Measurements from ENCODE around the gene MAP1A.

The MAP1A gene

DNA sequence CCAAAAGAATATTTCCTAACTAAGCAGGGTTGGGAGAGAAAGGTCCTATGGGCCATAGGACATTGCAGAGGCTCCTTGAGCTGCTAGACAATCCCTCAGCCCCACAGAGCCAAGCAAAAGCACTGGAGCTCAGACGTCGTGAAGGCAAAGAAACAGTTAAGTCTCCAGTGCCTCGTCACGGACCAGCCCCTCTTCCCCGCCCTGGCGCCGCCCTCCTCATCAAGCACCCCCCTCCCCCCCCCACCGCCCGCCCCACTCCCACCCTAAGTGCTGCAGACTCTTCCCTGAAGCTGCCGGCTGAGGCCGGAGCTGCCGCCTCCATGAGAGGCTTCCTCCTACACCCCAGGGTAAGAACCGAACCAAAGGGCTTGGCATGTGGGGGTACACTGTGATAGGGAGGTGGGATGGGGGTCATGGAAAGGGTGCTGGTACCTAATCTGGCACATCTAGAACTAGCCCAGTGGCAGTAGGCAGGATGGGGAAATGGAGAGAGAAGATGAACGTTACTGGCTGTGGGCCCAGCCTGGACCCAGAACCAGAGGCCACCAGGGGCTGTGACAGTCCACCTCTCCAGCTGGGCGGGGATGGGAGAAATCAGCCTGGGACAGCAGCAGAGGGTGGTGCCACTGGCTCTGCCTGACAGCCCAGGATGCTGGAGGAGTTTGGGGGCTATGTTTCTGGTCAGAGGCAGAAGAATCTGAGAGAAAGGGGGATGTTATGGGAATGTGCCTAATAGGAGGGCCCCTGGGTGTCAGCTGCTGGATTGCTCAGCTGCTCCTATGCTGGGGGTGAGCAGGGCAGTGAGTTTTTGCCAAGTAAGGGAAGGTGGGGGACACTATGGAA lies at the start of gene MAP1A:
MAP1A (plus strand) TSS at position 255 of the 843 bp plus-strand sequence. CDS start 3,866 bp downstream, outside the sequence.
- peak within 1 kb of the TSS; percentile 82 to 94 (median 90) for H3K27ac Mint-ChIP-seq
- H3K4me3 Mint-ChIP-seq = peak within 1 kb of the TSS; percentile 91 to 98 (median 95)
- no peaks in the 10 kb centered on the region for H3K27me3 Mint-ChIP-seq (ENCODE audit: low read depth)
- H3K9me3 Mint-ChIP-seq = peaks cover 11% of the 10 kb centered on the region
- peaks cover 56% of the 10 kb centered on the region for H3K4me1 Mint-ChIP-seq
- H3K36me3 Mint-ChIP-seq (ENCODE audit: low read depth) = peaks cover 30% of the 10 kb centered on the region
- TF ChIP-seq, protein P1, sequence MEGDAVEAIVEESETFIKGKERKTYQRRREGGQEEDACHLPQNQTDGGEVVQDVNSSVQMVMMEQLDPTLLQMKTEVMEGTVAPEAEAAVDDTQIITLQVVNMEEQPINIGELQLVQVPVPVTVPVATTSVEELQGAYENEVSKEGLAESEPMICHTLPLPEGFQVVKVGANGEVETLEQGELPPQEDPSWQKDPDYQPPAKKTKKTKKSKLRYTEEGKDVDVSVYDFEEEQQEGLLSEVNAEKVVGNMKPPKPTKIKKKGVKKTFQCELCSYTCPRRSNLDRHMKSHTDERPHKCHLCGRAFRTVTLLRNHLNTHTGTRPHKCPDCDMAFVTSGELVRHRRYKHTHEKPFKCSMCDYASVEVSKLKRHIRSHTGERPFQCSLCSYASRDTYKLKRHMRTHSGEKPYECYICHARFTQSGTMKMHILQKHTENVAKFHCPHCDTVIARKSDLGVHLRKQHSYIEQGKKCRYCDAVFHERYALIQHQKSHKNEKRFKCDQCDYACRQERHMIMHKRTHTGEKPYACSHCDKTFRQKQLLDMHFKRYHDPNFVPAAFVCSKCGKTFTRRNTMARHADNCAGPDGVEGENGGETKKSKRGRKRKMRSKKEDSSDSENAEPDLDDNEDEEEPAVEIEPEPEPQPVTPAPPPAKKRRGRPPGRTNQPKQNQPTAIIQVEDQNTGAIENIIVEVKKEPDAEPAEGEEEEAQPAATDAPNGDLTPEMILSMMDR (IDR thresholded peaks at IDR 0.05; ENCODE audit: unreplicated experiment in 3 of 3) = no peak

DNA sequence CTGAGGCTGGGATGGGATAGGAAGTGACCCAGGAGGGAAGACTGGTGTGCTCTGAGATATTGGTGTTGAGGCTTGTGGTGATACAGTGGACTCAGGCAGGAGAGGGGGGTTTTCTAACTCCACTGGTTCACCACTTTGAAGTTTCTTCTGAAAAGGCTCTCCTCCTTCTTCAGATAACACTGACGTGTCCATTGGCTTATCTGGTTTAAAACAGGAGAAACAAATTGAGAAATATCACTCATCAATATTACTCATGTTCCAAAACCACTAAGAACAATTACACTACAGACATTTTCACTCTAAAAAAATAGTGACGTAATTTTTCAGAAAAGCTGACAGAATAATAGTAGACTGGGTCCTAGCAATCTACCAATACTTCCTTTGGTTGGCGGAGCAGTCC lies 47.5 kb upstream of the MAP1A start:
- Mint-ChIP-seq H3K9me3 (no peaks in the 10 kb centered on the region), H3K27me3 (ENCODE audit: low read depth) (no peaks in the 10 kb centered on the region)

DNA sequence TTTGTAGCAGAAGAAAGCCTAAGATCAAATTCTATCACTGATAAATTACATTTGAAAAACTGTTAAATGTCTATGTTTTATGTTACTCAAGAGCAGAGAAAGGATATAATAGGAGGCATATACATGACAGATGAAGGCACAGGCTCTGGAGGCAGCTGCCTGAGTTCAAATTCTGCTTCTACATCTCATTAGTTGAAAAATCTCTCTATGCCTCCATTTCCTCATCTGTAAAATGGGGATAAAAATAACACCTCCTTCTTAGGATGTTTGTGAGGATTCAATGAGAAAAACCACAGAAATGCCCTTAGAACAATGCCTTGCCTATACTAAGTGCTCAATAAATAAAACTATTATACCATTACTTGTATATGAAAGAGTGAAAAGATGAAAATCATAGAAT lies 45.4 kb upstream of the MAP1A start:
- TF ChIP-seq, protein P1 (IDR thresholded peaks at IDR 0.05; ENCODE audit: unreplicated experiment in 3 of 3) = no peak
- H3K9me3 Mint-ChIP-seq = no peaks in the 10 kb centered on the region

More for the DNA sequence above, 47.5 kb upstream of the MAP1A start:
- H3K36me3 Mint-ChIP-seq (ENCODE audit: low read depth) = peaks cover 90% of the 10 kb centered on the region
- no peaks in the 10 kb centered on the region for H3K4me1 Mint-ChIP-seq
- no peak overlapping the region for H3K4me3 Mint-ChIP-seq
- TF ChIP-seq, protein P1 (IDR thresholded peaks at IDR 0.05; ENCODE audit: unreplicated experiment in 3 of 3) = no peak
- H3K27ac Mint-ChIP-seq = no peak overlapping the region

DNA sequence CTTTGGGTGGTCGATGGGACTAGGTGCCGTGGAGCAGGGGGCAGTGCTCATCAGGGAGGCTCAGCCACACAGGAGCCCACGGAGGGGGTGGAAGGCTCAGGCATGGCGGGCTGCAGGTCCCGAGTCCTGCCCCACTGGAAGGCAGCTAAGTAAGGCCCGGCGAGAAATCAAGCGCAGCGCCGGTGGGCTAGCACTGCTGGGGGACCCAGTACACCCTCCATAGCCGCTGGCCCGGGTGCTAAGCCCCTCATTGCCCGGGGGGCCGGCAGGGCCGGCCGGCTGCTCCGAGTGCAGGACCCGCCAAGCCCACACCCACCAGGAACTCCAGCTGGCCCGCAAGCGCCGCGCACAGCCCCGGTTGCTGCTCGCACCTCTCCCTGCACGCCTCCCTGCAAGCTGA lies 43.5 kb upstream of the MAP1A start:
- H3K4me3 Mint-ChIP-seq = no peak overlapping the region
- H3K27me3 Mint-ChIP-seq (ENCODE audit: low read depth) = no peaks in the 10 kb centered on the region
- H3K9me3 Mint-ChIP-seq = no peaks in the 10 kb centered on the region
- TF ChIP-seq, protein P1 (IDR thresholded peaks at IDR 0.05; ENCODE audit: unreplicated experiment in 3 of 3) = no peak
- no peak overlapping the region for H3K27ac Mint-ChIP-seq
- H3K36me3 Mint-ChIP-seq (ENCODE audit: low read depth) = peaks cover 94% of the 10 kb centered on the region
- no peaks in the 10 kb centered on the region for H3K4me1 Mint-ChIP-seq

More for the DNA sequence above, 45.4 kb upstream of the MAP1A start:
- H3K4me3 Mint-ChIP-seq = no peak overlapping the region
- H3K27me3 Mint-ChIP-seq (ENCODE audit: low read depth) = no peaks in the 10 kb centered on the region
- no peak overlapping the region for H3K27ac Mint-ChIP-seq
- peaks cover 92% of the 10 kb centered on the region for H3K36me3 Mint-ChIP-seq (ENCODE audit: low read depth)
- no peaks in the 10 kb centered on the region for H3K4me1 Mint-ChIP-seq

DNA sequence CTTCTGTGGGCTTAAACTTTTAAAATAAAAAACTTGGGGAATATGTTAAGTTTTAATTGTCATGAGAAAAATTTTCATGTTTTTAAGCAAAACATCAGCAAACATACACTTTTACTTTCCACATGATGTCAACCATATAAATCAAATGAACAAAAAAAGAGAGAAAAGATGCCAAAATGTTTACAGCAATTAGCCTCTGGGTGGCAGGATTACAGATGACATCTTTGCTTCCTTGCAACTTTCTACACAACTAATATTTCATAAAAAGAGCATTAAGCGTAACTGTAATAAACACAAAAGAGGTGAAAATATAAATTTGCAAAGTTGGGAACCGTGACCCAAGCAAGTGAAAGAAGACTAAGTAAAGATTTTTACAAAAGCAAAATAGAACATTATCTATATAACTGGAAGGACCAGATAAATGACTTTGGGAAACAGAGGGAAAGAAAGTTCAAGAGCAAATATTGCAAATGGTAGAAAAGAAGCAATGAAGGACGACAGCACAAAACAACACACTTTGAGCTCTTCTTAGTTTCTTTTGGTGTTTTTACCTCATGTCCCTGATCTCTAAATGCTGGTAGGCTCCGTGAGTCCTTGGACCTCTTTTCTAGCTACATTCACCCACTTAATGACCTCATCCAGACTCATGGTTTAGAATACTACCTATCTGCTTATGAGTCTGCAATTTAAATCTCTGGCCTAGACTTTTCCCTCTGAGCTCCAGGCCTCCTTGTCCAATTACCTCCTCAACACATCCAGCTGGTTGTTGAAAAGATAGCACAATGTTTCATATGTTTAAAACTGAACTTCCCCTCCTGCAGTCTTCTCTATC lies 33.9 kb upstream of the MAP1A start:
- Mint-ChIP-seq H3K4me3 (no peak overlapping the region), H3K4me1 (no peaks in the 10 kb centered on the region), H3K27ac (peak overlapping the region in 1 of 3 experiments; percentile 0), H3K36me3 (ENCODE audit: low read depth) (peaks cover 75% of the 10 kb centered on the region), H3K9me3 (no peaks in the 10 kb centered on the region), H3K27me3 (ENCODE audit: low read depth) (no peaks in the 10 kb centered on the region)
- TF ChIP-seq, protein P1 (IDR thresholded peaks at IDR 0.05; ENCODE audit: unreplicated experiment in 3 of 3) = peak in 2 of 3 experiments; percentile 20 to 30

Data from nephron (organoid).